GM12878 (cell line): ENCODE data around the gene PITPNC1. TPM values are rescaled to one million over a fixed set of nuclear protein-coding genes. Genes with fewer than 3 reads are reported as not detected.

Experiments used
- ATAC-seq: fragments of 200-7000 bp; cut with Tn5 transposase; 3 replicates; pipeline ENCODE4 v1.9.1; 2020; ENCODE audit warnings: mild to moderate bottlenecking, moderate library complexity
- BruUV-seq: library from RNA; stranded (reverse); fragments of 400-500 nt; replicated peaks from 2 replicates; lab custom pipeline; 2021; lab: Mats Ljungman, UMichigan
- CTCF ChIA-PET: fragments of 300-600 bp; sonication (Branson Sonifier 250); formaldehyde crosslinking; extraction: SDS; loops from one replicate; lab custom pipeline; 2021; ENCODE audit warnings: inconsistent platforms; lab: Yijun Ruan, JAX
- POLR2A ChIA-PET: fragments of 350-600 bp; formaldehyde crosslinking; extraction: SDS; loops from one replicate; lab custom pipeline; 2021; ENCODE audit warnings: inconsistent platforms; lab: Charles Lee
- RAD21 ChIA-PET: fragments of 300-600 bp; sonication (Branson Sonifier 250); formaldehyde crosslinking; loops from one replicate; lab custom pipeline; 2023; ENCODE audit warnings: antibody characterized with exemption; ENCODE audit not compliant: unreplicated experiment; lab: Charles Lee
- SMC1A ChIA-PET: fragments of 300-600 bp; sonication (Branson Sonifier 250); formaldehyde crosslinking; loops from one replicate; lab custom pipeline; 2023; ENCODE audit not compliant: unreplicated experiment, uncharacterized antibody; lab: Charles Lee
- DNase-seq: peaks from one replicate; pipeline ENCODE4 v3.0.0-alpha.2; 2011; ENCODE audit warnings: low read depth, low spot score
- FAIRE-seq: peaks from 3 replicates; lab custom pipeline; 2011; peaks lifted over from hg19 to GRCh38; lab: Jason Lieb, UNC
- H2AFZ ChIP-seq: 2 replicates; pipeline ENCODE4 v1.6.0; 2011; ENCODE audit warnings: low read depth, low read length, control low read depth; ENCODE audit not compliant: control insufficient read depth
- H3K27ac ChIP-seq: 2 replicates; pipeline ENCODE4 v1.5.1; 2011; ENCODE audit warnings: control low read depth; ENCODE audit not compliant: control insufficient read depth, insufficient read depth
- H3K27me3 ChIP-seq, 2 experiments: replicated peaks in 1 of 2; 2 replicates each; pipeline versions ENCODE4 v1.6.0 to v1.6.1; 2011; ENCODE audit warnings: low read length in 1 of 2; ENCODE audit not compliant: control insufficient read depth in 2 of 2, insufficient read depth in 2 of 2
- H3K36me3 ChIP-seq, 2 experiments: 2 replicates each; pipeline ENCODE4 v1.5.1; 2011; ENCODE audit warnings: low read length in 1 of 2; ENCODE audit not compliant: control insufficient read depth in 2 of 2, insufficient read depth in 2 of 2
- H3K4me1 ChIP-seq: 2 replicates; pipeline ENCODE4 v1.6.1; 2011; ENCODE audit warnings: mild to moderate bottlenecking, low read length, moderate library complexity, mixed read lengths; ENCODE audit not compliant: control insufficient read depth, insufficient read depth
- H3K4me2 ChIP-seq: 2 replicates; pipeline ENCODE4 v1.6.0; 2011; ENCODE audit warnings: control low read depth; ENCODE audit not compliant: control insufficient read depth, insufficient read depth
- H3K4me3 ChIP-seq: fragments of 200-600 bp; sonication (generic); 2 replicates; pipeline ENCODE4 v1.5.1; 2016
- H3K79me2 ChIP-seq: 2 replicates; pipeline ENCODE4 v1.6.0; 2011; ENCODE audit warnings: low read length; ENCODE audit not compliant: control insufficient read depth, insufficient read depth
- H3K9ac ChIP-seq: 2 replicates; pipeline ENCODE4 v1.8.0; 2011; ENCODE audit warnings: low read length, control low read depth, mixed read lengths; ENCODE audit not compliant: control insufficient read depth, insufficient read depth
- H3K9me3 ChIP-seq: replicated peaks from 3 replicates; pipeline ENCODE4 v1.5.1; 2011; ENCODE audit warnings: mild to moderate bottlenecking, low read length; ENCODE audit not compliant: control insufficient read depth, insufficient read depth
- H4K20me1 ChIP-seq: 2 replicates; pipeline ENCODE4 v1.6.0; 2011; ENCODE audit not compliant: control insufficient read depth, insufficient read depth
- IKZF2 ChIP-seq, 2 experiments: fragments of 450-650 bp; IDR thresholded peaks; 2 replicates each; pipeline ENCODE4 v1.6.1; 2017; ENCODE audit warnings: mild to moderate bottlenecking in 2 of 2, moderate library complexity in 2 of 2
- KLF5 ChIP-seq: fragments of 450-650 bp; IDR thresholded peaks from 2 replicates; pipeline ENCODE4 v1.6.1; 2014; ENCODE audit warnings: mild to moderate bottlenecking; ENCODE audit not compliant: partially characterized antibody
- MYC ChIP-seq: IDR thresholded peaks from 2 replicates; pipeline ENCODE4 v1.6.1; 2011; ENCODE audit warnings: mild to moderate bottlenecking, low read length, moderate library complexity, inconsistent platforms; ENCODE audit not compliant: insufficient read depth, insufficient replicate concordance, insufficient read length, severe bottlenecking
- NR2C2 ChIP-seq: IDR thresholded peaks from 2 replicates; pipeline ENCODE4 v1.6.1; 2011; ENCODE audit warnings: borderline replicate concordance, low read depth; ENCODE audit not compliant: control insufficient read depth, insufficient read length
- NRF1 ChIP-seq: conservative IDR thresholded peaks from 2 replicates; pipeline ENCODE4 v1.6.1; 2011; ENCODE audit warnings: mild to moderate bottlenecking, low read depth, low read length, improper control_type of control experiment
- PAX8 ChIP-seq: fragments of 450-650 bp; IDR thresholded peaks from 2 replicates; pipeline ENCODE4 v1.6.1; 2017; ENCODE audit warnings: mild to moderate bottlenecking, moderate library complexity
- RCOR1 ChIP-seq: conservative IDR thresholded peaks from 2 replicates; pipeline ENCODE4 v1.6.1; 2012; ENCODE audit warnings: low read depth, low read length, improper control_type of control experiment
- SPI1 ChIP-seq: IDR thresholded peaks from 2 replicates; pipeline ENCODE4 v1.6.1; 2011; ENCODE audit warnings: low read depth, mild to moderate bottlenecking, low read length, moderate library complexity, borderline replicate concordance; ENCODE audit not compliant: insufficient read depth
- ZNF274 ChIP-seq: IDR thresholded peaks from one replicate; pipeline ENCODE4 v1.8.0; 2011; ENCODE audit not compliant: insufficient read length, insufficient read depth
- WGBS: methylation state at CpG from one replicate; pipeline ENCODE4 v1.1.6; 2016; ENCODE audit warnings: low lambda C conversion rate; ENCODE audit not compliant: insufficient replicate concordance, insufficient coverage; ENCODE audit errors: missing lambda C conversion rate; 5-methylcytosine and 5-hydroxymethylcytosine counted together
- in situ Hi-C: fragments of 300-500 bp; cut with MboI; formaldehyde crosslinking; loops from 9 replicates; pipeline ENCODE4 v1.14.3; 2018; ENCODE audit warnings: mixed read lengths
- intact Hi-C: fragments of 100-400 bp; cut with micrococcal nuclease; formaldehyde crosslinking; loops from one replicate; pipeline ENCODE4 v1.14.2; 2022; ENCODE audit not compliant: unreplicated experiment
- polyA plus RNA-seq, 11 experiments: library from polyadenylated mRNA; depleted of rRNA in 4 of 11; unstranded in 6 of 11; stranded (reverse) in 5 of 11; fragments of >200 nt; fragmentation: Nextera tagmentation in 4 of 11; fragmentation: Illumina TruSeq in 1 of 11; extraction: Ambion mirVana in 4 of 11; extraction: Trizol in 1 of 11; gene quantifications; 1 replicate in 1 of 11; 2 replicates in 10 of 11; pipeline versions ENCODE4 v1.2.1 to v1.2.3, GENCODE V29; 2011 to 2016; ENCODE audit warnings: inconsistent platforms in 2 of 11, missing spikeins in 2 of 11, low read depth in 1 of 11
- total RNA-seq, 4 experiments: library from RNA; depleted of rRNA in 3 of 4; stranded (reverse); fragments of >200 nt in 3 of 4; fragmentation: Illumina TruSeq in 1 of 4; extraction: Trizol in 1 of 4; gene quantifications; 2 replicates each; pipeline versions ENCODE4 v1.2.1 to v1.2.3, GENCODE V29; 2013 to 2021
- TF ChIP-seq, protein P1 (sequence below): fragments of 450-650 bp; IDR thresholded peaks from 2 replicates; pipeline ENCODE4 v1.6.1; 2017; ENCODE audit warnings: mild to moderate bottlenecking, low read depth, inconsistent platforms; ENCODE audit not compliant: poor library complexity, severe bottlenecking

PITPNC1 gene
- total and polyA plus RNA-seq, 10 of the 15 experiments (the other 5 are each of a cell fraction or from before 2014, with no cell fraction given), result 12.2 to 62.4 (median 47.3) TPM

- SMC1A ChIA-PET, result interaction anchor here (1.3 kb wide), 2 partner anchors 8 to 10 kb away, joined by 4 to 6 read pairs; no protein-coding TSS in a partner anchor
- in situ Hi-C loops, result no loop called here
- H2AFZ ChIP-seq, result no peak overlapping the region
- no peaks in the 10 kb centered on the region for H4K20me1 ChIP-seq
- ATAC-seq, result no peak
- H3K27ac ChIP-seq, result no peak overlapping the region
- TF ChIP-seq PAX8 (no peak), NRF1 (no peak), NR2C2 (no peak), SPI1 (no peak), IKZF2 (IDR thresholded peaks at IDR 0.05) (no peak), ZNF274 (no peak), KLF5 (no peak), RCOR1 (no peak), MYC (no peak)
- TF ChIP-seq, protein P1, sequence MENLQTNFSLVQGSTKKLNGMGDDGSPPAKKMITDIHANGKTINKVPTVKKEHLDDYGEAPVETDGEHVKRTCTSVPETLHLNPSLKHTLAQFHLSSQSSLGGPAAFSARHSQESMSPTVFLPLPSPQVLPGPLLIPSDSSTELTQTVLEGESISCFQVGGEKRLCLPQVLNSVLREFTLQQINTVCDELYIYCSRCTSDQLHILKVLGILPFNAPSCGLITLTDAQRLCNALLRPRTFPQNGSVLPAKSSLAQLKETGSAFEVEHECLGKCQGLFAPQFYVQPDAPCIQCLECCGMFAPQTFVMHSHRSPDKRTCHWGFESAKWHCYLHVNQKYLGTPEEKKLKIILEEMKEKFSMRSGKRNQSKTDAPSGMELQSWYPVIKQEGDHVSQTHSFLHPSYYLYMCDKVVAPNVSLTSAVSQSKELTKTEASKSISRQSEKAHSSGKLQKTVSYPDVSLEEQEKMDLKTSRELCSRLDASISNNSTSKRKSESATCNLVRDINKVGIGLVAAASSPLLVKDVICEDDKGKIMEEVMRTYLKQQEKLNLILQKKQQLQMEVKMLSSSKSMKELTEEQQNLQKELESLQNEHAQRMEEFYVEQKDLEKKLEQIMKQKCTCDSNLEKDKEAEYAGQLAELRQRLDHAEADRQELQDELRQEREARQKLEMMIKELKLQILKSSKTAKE, result no peak
- no peak overlapping the region for H3K4me2 ChIP-seq
- intact Hi-C loops, result no loop called here
- no peaks in the 10 kb centered on the region for H3K79me2 ChIP-seq
- no peak for FAIRE-seq
- POLR2A ChIA-PET, result interaction anchor here (1.1 to 1.4 kb wide), 2 partner anchors 10 kb away, joined by 3 to 6 read pairs; no protein-coding TSS in a partner anchor
- no peaks in the 10 kb centered on the region for H3K9me3 ChIP-seq
- H3K4me1 ChIP-seq, result no peaks in the 10 kb centered on the region
- 68% methylated on average over 8 of the region's 8 CpGs for WGBS
- H3K9ac ChIP-seq, result no peak overlapping the region
- H3K4me3 ChIP-seq, result no peak overlapping the region
- CTCF ChIA-PET, result interaction anchor here (1.1 to 1.3 kb wide), 2 partner anchors 18 to 246 kb away, joined by 3 read pairs; no protein-coding TSS in a partner anchor
- RAD21 ChIA-PET, result interaction anchor here (1.3 kb wide), 1 partner anchor 61 kb away, joined by 3 read pairs; no protein-coding TSS in a partner anchor
- peaks cover 0 to 3% of the 10 kb centered on the region in 2 experiments; a peak in 2 of 4 replicates for H3K36me3 ChIP-seq
- no TSS peak for BruUV-seq
- DNase-seq, result no peak
- H3K27me3 ChIP-seq, result no peaks in the 10 kb centered on the region
These were observed 243.6 kb downstream of the PITPNC1 start for GRCh38 chr17:67620636-67621035.
